ENCODE results near the gene TMC8.
"Not testable (repeated sequence)": the region's sequence is repeated elsewhere in the genome, so short reads cannot be mapped to it uniquely, and the experiment has no call there.

The TMC8 gene

DNA sequence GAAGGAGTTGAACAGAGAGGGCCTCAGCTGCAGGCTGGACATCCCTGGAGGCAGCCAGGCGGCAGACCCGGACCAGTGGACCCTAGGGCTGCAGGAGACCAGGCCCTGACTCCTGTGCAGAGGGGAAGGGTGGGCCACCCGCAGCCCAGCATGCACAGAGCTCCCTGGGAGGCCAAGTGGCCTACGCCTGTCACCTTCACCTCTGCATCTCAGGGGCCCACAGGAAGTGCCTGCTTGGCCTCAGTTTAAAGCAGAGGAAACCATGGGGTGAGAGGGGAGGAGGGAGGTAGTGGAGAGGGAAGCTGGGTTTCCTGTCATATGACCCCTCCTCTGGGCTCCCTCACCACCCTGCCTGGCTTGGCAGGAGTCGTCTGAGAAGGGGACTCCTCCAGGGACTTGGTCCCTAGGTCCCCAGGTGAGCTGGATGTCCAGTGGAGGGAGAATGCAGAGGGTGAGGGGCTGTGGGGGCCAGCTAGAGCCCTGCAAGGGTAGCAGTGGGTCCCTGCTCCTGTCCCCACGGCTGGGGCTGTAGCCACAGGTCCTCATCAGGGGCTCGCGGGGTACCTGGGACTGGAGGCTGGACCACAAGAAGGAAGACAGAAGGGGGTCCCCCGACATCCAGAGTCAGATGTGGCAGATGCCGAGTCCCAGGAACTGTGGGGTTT lies at the start of gene TMC8:
TMC8 (plus strand) TSS at position 335 of the 665 bp plus-strand sequence. CDS start 818 bp downstream, outside the sequence.
- DNase-seq (ENCODE audit: low read depth), result peak; percentile 91
- TF ChIP-seq, protein P1, sequence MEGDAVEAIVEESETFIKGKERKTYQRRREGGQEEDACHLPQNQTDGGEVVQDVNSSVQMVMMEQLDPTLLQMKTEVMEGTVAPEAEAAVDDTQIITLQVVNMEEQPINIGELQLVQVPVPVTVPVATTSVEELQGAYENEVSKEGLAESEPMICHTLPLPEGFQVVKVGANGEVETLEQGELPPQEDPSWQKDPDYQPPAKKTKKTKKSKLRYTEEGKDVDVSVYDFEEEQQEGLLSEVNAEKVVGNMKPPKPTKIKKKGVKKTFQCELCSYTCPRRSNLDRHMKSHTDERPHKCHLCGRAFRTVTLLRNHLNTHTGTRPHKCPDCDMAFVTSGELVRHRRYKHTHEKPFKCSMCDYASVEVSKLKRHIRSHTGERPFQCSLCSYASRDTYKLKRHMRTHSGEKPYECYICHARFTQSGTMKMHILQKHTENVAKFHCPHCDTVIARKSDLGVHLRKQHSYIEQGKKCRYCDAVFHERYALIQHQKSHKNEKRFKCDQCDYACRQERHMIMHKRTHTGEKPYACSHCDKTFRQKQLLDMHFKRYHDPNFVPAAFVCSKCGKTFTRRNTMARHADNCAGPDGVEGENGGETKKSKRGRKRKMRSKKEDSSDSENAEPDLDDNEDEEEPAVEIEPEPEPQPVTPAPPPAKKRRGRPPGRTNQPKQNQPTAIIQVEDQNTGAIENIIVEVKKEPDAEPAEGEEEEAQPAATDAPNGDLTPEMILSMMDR (IDR thresholded peaks at IDR 0.05; ENCODE audit: insufficient read depth, low read depth, low read length, missing control alignments), result no peak
- H3K4me3 ChIP-seq (ENCODE audit: low read depth, low read length), result peak within 1 kb of the TSS; percentile 87

GRCh38 chr17:78081551-78081950 lies 49.0 kb upstream of the TMC8 start:
- TF ChIP-seq, protein P1 (IDR thresholded peaks at IDR 0.05; ENCODE audit: insufficient read depth, low read depth, low read length, missing control alignments), result no peak
- no peak overlapping the region for H3K4me3 ChIP-seq (ENCODE audit: low read depth, low read length)

GRCh38 chr17:78082355-78082872 lies 48.2 kb upstream of the TMC8 start:
- DNase-seq (ENCODE audit: low read depth), result peak; percentile 7

More at GRCh38 chr17:78081551-78081950, 49.0 kb upstream of the TMC8 start:
- DNase-seq (ENCODE audit: low read depth), result no peak

GRCh38 chr17:78082988-78083387 lies 47.6 kb upstream of the TMC8 start:
- DNase-seq (ENCODE audit: low read depth), result no peak
- H3K4me3 ChIP-seq (ENCODE audit: low read depth, low read length), result no peak overlapping the region
- TF ChIP-seq, protein P1 (IDR thresholded peaks at IDR 0.05; ENCODE audit: insufficient read depth, low read depth, low read length, missing control alignments), result no peak

More at GRCh38 chr17:78082355-78082872, 48.2 kb upstream of the TMC8 start:
- not testable (repeated sequence) for H3K4me3 ChIP-seq (ENCODE audit: low read depth, low read length)

GRCh38 chr17:78086740-78087139 lies 43.8 kb upstream of the TMC8 start:
- TF ChIP-seq, protein P1 (IDR thresholded peaks at IDR 0.05; ENCODE audit: insufficient read depth, low read depth, low read length, missing control alignments), result no peak
- no peak overlapping the region for H3K4me3 ChIP-seq (ENCODE audit: low read depth, low read length)
- DNase-seq (ENCODE audit: low read depth), result no peak

DNA sequence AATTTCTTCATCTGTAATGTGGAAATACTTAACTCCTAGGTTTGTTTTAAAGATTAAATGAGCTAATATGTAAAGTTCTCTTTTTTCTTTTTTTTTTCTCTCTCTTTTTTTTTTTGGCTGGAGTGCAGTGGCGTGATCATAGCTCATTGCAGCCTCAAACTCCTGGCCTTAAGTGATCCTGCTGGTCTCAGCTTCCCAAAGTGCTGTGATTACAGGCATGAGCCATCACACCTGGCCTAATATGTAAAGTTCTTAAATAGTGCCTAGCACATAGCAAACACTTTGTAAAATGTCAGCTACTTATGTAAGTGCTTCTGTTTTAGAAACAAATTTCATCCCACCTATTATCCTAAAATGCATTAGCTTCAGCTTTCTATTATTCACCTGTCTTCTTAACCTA lies 42.0 kb upstream of the TMC8 start:
- DNase-seq (ENCODE audit: low read depth), result no peak
- TF ChIP-seq, protein P1 (IDR thresholded peaks at IDR 0.05; ENCODE audit: insufficient read depth, low read depth, low read length, missing control alignments), result no peak
- no peak overlapping the region for H3K4me3 ChIP-seq (ENCODE audit: low read depth, low read length)

GRCh38 chr17:78089576-78090281 lies 40.8 kb upstream of the TMC8 start:
- no peak for DNase-seq (ENCODE audit: low read depth)
- no peak overlapping the region for H3K4me3 ChIP-seq (ENCODE audit: low read depth, low read length)
- TF ChIP-seq, protein P1 (IDR thresholded peaks at IDR 0.05; ENCODE audit: insufficient read depth, low read depth, low read length, missing control alignments), result no peak

Measured in GM12865 (cell line).